Fibroblast of pulmonary artery (primary cell): Measurements from ENCODE around the gene CD79A.

Experiments
- DNase-seq: peaks from one replicate; pipeline ENCODE4 v3.0.0-alpha.2; 2010; ENCODE audit warnings: low read depth
- H3K4me3 ChIP-seq: replicated peaks from 2 replicates; pipeline ENCODE4 v1.5.1; 2011; ENCODE audit warnings: low read depth, mild to moderate bottlenecking, control low read depth, low read length, moderate library complexity
- TF ChIP-seq, protein P1 (sequence below): IDR thresholded peaks from 2 replicates; pipeline ENCODE4 v1.5.1; 2011; ENCODE audit warnings: mild to moderate bottlenecking, control low read depth, low read length, inconsistent platforms; ENCODE audit errors: missing control alignments

The CD79A gene

DNA sequence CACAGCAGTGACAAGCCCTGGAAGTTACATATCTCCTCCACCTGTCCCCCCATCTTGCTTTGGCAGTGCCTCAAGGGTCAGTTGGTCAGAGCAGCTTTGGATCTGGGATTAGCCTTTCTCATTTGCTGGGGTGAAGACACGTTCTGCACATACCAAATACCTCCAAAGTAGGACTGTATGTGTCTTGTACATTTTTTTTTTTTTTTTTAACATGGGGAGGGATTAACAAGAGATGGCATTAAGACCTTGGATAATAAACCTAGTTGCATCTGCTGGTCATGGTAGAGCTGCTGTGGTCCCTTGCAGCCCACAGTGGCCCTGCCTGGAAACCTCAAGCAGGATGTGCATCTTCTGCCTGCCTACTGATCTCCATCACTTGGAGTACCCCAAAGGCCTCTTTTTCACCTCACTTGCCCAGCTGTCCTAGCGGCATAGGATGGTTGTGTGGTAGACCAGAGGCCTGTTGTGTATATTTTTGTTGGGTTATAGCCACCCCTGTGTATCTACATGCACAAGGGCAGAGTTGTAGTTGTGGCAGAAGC is 14.6 kb upstream of the CD79A start:
- TF ChIP-seq, protein P1, sequence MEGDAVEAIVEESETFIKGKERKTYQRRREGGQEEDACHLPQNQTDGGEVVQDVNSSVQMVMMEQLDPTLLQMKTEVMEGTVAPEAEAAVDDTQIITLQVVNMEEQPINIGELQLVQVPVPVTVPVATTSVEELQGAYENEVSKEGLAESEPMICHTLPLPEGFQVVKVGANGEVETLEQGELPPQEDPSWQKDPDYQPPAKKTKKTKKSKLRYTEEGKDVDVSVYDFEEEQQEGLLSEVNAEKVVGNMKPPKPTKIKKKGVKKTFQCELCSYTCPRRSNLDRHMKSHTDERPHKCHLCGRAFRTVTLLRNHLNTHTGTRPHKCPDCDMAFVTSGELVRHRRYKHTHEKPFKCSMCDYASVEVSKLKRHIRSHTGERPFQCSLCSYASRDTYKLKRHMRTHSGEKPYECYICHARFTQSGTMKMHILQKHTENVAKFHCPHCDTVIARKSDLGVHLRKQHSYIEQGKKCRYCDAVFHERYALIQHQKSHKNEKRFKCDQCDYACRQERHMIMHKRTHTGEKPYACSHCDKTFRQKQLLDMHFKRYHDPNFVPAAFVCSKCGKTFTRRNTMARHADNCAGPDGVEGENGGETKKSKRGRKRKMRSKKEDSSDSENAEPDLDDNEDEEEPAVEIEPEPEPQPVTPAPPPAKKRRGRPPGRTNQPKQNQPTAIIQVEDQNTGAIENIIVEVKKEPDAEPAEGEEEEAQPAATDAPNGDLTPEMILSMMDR, result no peak
- no peak for DNase-seq
- peak overlapping the region; percentile 98 for H3K4me3 ChIP-seq

DNA sequence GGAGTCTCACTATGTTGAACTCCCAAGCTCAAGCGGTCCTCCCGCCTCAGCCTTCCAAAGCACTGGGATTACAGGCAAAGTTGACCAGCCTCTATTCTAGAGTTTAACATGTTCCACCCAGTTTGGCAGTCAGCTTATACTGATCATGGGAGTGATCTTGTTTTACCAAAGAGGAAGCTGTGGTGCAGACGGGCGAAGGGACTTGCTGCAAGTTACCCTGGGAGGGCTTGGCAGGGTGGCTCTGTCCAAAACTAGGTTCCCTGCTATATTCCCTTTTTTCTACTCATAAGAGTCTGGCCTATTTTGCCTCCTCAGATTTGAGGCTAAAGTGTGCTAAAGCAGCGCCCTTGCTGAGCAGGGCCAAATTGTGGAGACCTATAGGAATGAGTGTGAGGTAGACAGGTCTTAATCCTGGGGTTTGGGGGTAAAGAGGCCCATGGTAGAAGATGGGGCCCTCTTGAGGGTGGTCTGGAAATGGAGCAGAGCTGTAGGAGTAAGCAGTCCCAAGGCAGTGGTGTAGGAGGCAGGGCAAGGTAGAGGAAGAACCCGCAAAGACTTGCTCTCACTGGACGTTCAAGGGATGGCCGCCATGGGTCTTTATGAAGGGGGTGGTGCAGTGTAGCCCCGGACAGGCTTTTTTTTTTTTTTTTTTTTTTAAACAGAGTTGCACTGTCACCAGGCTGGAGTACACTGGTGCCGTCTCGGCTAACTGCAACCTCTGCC is 13.7 kb upstream of the CD79A start:
- no peak overlapping the region for H3K4me3 ChIP-seq
- TF ChIP-seq, protein P1, result no peak
- no peak for DNase-seq

DNA sequence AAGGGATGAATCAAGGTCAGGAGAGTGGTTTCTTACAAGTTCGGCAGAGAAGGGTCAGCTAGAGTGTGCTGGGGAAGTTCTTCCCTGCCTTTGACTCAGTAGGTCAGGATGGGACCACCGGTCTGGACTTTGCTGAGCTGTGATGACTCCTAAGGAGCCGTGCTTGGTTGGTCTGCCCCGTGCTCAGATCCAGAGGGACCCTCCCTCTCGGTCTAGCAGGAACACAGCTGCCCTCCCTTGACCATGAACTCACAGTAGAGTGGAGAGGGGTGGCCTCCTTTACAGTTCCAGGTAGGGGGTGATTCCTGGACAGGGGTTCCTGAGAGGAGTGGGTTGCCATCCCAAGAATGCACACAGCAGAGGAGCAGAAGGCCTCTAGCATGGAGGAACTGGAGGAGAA is 12.7 kb upstream of the CD79A start:
- DNase-seq, result no peak
- H3K4me3 ChIP-seq, result no peak overlapping the region
- TF ChIP-seq, protein P1, result no peak

DNA sequence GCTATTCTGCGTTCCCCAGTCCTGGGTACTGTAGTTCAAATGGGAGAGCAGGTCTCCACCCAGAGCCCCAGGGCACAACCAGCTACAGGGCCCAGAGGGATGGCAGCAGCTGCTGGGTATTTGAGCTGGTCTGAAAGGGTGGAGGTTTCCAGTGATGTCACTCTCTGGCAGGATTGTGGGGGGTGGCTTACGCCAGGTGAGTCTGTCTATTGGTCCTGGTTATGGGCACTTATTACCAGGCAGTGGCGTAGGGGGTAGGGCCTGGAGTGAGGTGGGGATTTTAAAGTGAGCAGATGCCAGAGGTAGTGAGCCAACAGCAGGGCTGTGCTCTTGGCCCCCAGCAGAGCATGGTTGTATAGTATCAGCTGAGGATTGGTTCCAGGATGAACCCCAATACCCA is 10.8 kb upstream of the CD79A start:
- DNase-seq, result no peak

DNA sequence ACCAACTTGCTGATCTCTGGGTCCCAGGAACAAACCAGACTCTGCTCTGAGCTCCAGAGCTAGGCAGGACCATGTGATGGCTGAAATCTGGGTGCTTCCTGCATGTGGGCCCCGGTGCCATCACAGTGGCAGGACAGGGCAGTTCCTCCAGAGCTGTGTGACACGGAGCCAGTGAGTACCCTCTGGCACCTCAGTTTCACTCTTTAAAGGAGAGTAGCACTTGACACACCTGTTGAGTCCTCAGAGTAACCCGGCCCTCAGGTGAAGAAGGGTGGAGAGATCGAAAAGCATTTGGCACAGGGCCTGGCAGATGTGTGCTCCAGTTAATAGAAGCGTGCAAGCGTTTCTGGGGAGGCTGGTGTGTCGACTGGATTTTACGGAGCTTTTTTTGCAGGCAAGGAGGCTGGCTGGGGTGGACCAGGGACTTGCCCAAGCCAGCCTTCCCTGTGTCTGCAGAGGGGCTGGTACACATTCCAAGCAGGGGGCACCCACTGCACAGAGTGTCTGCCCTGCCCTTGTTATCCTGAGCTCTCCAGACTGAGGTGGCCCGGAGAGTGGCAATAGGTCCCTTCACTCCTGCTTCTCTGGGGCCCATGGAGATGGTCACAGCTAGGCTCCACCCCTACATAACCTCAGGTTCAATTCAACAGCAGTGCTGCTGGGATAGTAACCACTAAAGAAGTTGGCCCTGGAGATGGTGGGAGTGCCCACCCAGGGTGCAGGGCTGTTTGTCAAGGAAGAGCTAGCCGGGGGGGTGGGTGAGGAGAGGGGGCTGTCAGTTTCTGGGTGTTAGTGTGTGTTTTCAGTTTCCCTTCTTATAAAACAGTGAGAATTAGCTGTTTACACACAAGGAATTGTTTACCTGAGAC is 8.7 kb upstream of the CD79A start:
- TF ChIP-seq, protein P1, result no peak
- DNase-seq, result no peak
- no peak overlapping the region for H3K4me3 ChIP-seq

More for the DNA sequence above, 10.8 kb upstream of the CD79A start:
- H3K4me3 ChIP-seq, result no peak overlapping the region
- TF ChIP-seq, protein P1, result no peak

DNA sequence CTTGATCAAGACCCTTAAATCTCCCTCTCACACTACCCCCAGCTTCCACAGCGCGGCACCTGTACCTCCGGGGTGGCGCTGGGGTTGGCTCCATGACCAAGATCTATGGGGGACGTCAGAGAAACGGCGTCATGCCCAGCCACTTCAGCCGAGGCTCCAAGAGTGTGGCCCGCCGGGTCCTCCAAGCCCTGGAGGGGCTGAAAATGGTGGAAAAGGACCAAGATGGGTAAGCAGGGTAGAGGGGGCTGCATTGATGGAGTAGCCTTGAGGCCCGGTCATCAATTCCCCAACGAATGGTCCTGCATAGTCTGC is 8.1 kb upstream of the CD79A start:
- no peak for DNase-seq
- no peak overlapping the region for H3K4me3 ChIP-seq
- TF ChIP-seq, protein P1, result no peak
